OCI-LY7 (cell line): ENCODE measurements around the gene HEMGN. TPM values are rescaled to one million over a fixed set of nuclear protein-coding genes. Genes with fewer than 3 reads are reported as not detected.
A peak's percentile ranks its signal among the peaks of the same experiment; 100 is the strongest.

Experiments
- BruUV-seq: library from RNA; stranded (reverse); fragments of 400-500 nt; replicated peaks from 2 replicates; lab custom pipeline; 2021; lab: Mats Ljungman, UMichigan
- CTCF ChIA-PET: fragments of 300-600 bp; sonication (Branson Sonifier 250); formaldehyde crosslinking; loops from one replicate; lab custom pipeline; 2022; ENCODE audit warnings: antibody characterized with exemption; ENCODE audit not compliant: unreplicated experiment; lab: Charles Lee
- POLR2A ChIA-PET: fragments of 300-600 bp; sonication (Branson Sonifier 250); formaldehyde crosslinking; loops from one replicate; lab custom pipeline; 2022; ENCODE audit warnings: antibody characterized with exemption; lab: Charles Lee
- DNase-seq: peaks from one replicate; pipeline ENCODE4 v3.0.0-alpha.2; 2015; ENCODE audit warnings: low spot score
- H2AFZ ChIP-seq: fragments of 200-600 bp; sonication (generic), shearing (Covaris generic); 2 replicates; pipeline ENCODE4 v1.6.1; 2014; ENCODE audit warnings: mild to moderate bottlenecking, antibody characterized with exemption, low read length, moderate library complexity
- H3K27ac ChIP-seq: fragments of 200-600 bp; sonication (generic); 2 replicates; pipeline ENCODE4 v1.5.1; 2014; ENCODE audit warnings: mixed run types, low read depth, mild to moderate bottlenecking, moderate library complexity, low read length, inconsistent platforms; ENCODE audit not compliant: poor library complexity, severe bottlenecking
- H3K36me3 ChIP-seq: fragments of 200-600 bp; sonication (generic); 2 replicates; pipeline ENCODE4 v1.6.1; 2014; ENCODE audit warnings: mild to moderate bottlenecking, antibody characterized with exemption, low read length, moderate library complexity, mixed read lengths; ENCODE audit not compliant: insufficient read depth
- H3K4me1 ChIP-seq: fragments of 200-600 bp; sonication (generic); 2 replicates; pipeline ENCODE4 v1.5.1; 2014; ENCODE audit warnings: mild to moderate bottlenecking, low read length; ENCODE audit not compliant: insufficient read depth, poor library complexity, severe bottlenecking
- H3K4me2 ChIP-seq: fragments of 200-600 bp; sonication (generic); 2 replicates; pipeline ENCODE4 v1.6.1; 2014; ENCODE audit warnings: mild to moderate bottlenecking, low read length
- H3K4me3 ChIP-seq: fragments of 200-600 bp; sonication (generic); 2 replicates; pipeline ENCODE4 v1.5.1; 2014; ENCODE audit warnings: mild to moderate bottlenecking, low read depth, low read length; ENCODE audit not compliant: poor library complexity, severe bottlenecking
- H3K79me2 ChIP-seq: fragments of 200-600 bp; sonication (generic); 2 replicates; pipeline ENCODE4 v1.6.1; 2016; ENCODE audit warnings: low read depth, mild to moderate bottlenecking, low read length, moderate library complexity, mixed read lengths; ENCODE audit not compliant: insufficient read depth
- H3K9me2 ChIP-seq: fragments of 200-600 bp; sonication (generic); 2 replicates; pipeline ENCODE4 v1.6.1; 2016; ENCODE audit warnings: mild to moderate bottlenecking, low read length, mixed read lengths; ENCODE audit not compliant: insufficient read depth
- H3K9me3 ChIP-seq: fragments of 200-600 bp; sonication (generic); 2 replicates; pipeline ENCODE4 v1.6.1; 2014; ENCODE audit warnings: mild to moderate bottlenecking, mixed run types, low read length, mixed read lengths
- H4K20me1 ChIP-seq: fragments of 200-600 bp; sonication (generic); 2 replicates; pipeline ENCODE4 v1.6.1; 2014; ENCODE audit warnings: mild to moderate bottlenecking, antibody characterized with exemption, low read length, moderate library complexity, mixed read lengths; ENCODE audit not compliant: insufficient read depth
- EZH2phosphoT487 ChIP-seq: fragments of 200-600 bp; sonication (generic); IDR thresholded peaks from 2 replicates; pipeline ENCODE4 v1.6.1; 2018; ENCODE audit warnings: low read depth, borderline replicate concordance, mild to moderate bottlenecking, mixed run types, antibody characterized with exemption, low read length, moderate library complexity, mixed read lengths
- intact Hi-C: fragments of 100-400 bp; cut with micrococcal nuclease; formaldehyde crosslinking; loops from one replicate; pipeline ENCODE4 v1.10.0; 2022; ENCODE audit not compliant: unreplicated experiment
- total RNA-seq, 2 experiments: library from RNA; depleted of rRNA in 1 of 2; stranded (reverse); fragments of >200 nt in 1 of 2; shearing (Covaris generic) in 1 of 2; gene quantifications; 2 replicates each; pipeline ENCODE4 v1.2.3, GENCODE V29; 2014 to 2022
- TF ChIP-seq, protein P1 (sequence below): fragments of 200-600 bp; sonication (generic); conservative IDR thresholded peaks from 2 replicates; pipeline ENCODE4 v1.5.1; 2014; ENCODE audit warnings: mild to moderate bottlenecking, antibody characterized with exemption, low read length, moderate library complexity, mixed read lengths

The HEMGN gene
- total RNA-seq, 2 experiments from 2014 or later: 3.8 to 5.4 TPM

- TF ChIP-seq, protein P1, sequence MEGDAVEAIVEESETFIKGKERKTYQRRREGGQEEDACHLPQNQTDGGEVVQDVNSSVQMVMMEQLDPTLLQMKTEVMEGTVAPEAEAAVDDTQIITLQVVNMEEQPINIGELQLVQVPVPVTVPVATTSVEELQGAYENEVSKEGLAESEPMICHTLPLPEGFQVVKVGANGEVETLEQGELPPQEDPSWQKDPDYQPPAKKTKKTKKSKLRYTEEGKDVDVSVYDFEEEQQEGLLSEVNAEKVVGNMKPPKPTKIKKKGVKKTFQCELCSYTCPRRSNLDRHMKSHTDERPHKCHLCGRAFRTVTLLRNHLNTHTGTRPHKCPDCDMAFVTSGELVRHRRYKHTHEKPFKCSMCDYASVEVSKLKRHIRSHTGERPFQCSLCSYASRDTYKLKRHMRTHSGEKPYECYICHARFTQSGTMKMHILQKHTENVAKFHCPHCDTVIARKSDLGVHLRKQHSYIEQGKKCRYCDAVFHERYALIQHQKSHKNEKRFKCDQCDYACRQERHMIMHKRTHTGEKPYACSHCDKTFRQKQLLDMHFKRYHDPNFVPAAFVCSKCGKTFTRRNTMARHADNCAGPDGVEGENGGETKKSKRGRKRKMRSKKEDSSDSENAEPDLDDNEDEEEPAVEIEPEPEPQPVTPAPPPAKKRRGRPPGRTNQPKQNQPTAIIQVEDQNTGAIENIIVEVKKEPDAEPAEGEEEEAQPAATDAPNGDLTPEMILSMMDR: peak; percentile 98
- no peak for TF ChIP-seq EZH2phosphoT487
- no peak overlapping the region for H3K27ac ChIP-seq
- H3K4me2 ChIP-seq: no peak overlapping the region
- peak; percentile 48 for DNase-seq
- no peaks in the 10 kb centered on the region for H3K9me2 ChIP-seq
- no peak overlapping the region for H2AFZ ChIP-seq
- BruUV-seq: TSS peak; percentile 39
- CTCF ChIA-PET: interaction anchor here (0.6 to 1.1 kb wide), 3 partner anchors 10 to 164 kb away, joined by 3 read pairs; no protein-coding TSS in a partner anchor
- no peaks in the 10 kb centered on the region for H3K9me3 ChIP-seq
- H3K4me3 ChIP-seq: no peak overlapping the region
- peaks cover 22% of the 10 kb centered on the region for H3K36me3 ChIP-seq
- POLR2A ChIA-PET: interaction anchor here (0.6 to 2.3 kb wide), 6 partner anchors 12 to 330 kb away, joined by 3 to 10 read pairs (median 5); no protein-coding TSS in a partner anchor
- 0 out of 2 replicates have a peak, but pooled peaks cover 4% of the 10 kb centered on the region for H3K79me2 ChIP-seq
- no peaks in the 10 kb centered on the region for H4K20me1 ChIP-seq
- intact Hi-C loops: loop anchor here (1.0 to 5.0 kb wide), 2 partner anchors 191 to 434 kb away; no protein-coding TSS in a partner anchor
- no peaks in the 10 kb centered on the region for H3K4me1 ChIP-seq
These were observed 37.0 kb downstream of the HEMGN start for GRCh38 chr9:97900738-97901565.

DNA sequence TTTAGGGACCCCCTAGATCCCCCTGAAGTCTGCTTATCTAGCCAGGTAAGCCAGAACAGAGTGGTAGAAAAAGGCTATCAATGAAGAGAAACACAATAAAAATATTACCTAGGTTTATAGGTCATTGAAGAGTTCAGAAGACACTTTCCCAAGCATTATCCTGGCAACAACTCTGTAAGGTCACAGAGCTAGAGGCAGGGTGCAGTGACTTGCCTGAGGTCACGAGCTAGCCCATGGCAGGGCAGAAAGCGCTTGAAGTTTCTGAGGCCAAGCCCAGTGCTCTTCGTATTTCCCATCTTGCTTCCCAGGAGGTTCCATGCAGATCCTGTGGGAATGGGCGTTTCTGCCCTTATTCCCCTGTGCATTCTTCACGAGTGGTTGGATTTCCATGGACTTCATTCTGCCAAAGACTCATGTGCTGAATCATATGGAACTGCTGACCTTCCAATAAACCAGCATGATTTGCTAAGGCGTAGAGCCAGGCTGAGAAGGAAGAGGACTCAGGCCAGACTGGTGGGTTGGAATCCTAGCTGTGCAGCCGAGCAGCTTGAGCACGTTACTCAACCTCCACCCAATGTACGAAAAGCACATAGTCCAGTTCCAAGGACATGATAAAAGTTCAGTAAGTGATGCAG, 37.8 kb downstream of the HEMGN start:
- peaks cover 18% of the 10 kb centered on the region for H3K36me3 ChIP-seq
- no peaks in the 10 kb centered on the region for H4K20me1 ChIP-seq
- no peak for DNase-seq
- ChIA-PET CTCF (interaction anchor here (0.6 to 1.1 kb wide), 2 partner anchors 9 to 22 kb away, joined by 3 read pairs; no protein-coding TSS in a partner anchor), POLR2A (interaction anchor here (0.6 to 1.0 kb wide), 3 partner anchors 12 to 266 kb away, joined by 3 to 6 read pairs (median 3); no protein-coding TSS in a partner anchor)
- TF ChIP-seq, protein P1: no peak
- no peak for TF ChIP-seq EZH2phosphoT487
- no peaks in the 10 kb centered on the region for H3K79me2 ChIP-seq
- no TSS peak for BruUV-seq
- H2AFZ ChIP-seq: no peak overlapping the region
- no peaks in the 10 kb centered on the region for H3K4me1 ChIP-seq
- H3K27ac ChIP-seq: no peak overlapping the region
- H3K9me2 ChIP-seq: no peaks in the 10 kb centered on the region
- no peak overlapping the region for H3K4me3 ChIP-seq
- H3K9me3 ChIP-seq: no peaks in the 10 kb centered on the region
- intact Hi-C loops: loop anchor here (5.0 kb wide), 1 partner anchor 433 kb away; no protein-coding TSS in a partner anchor
- no peak overlapping the region for H3K4me2 ChIP-seq
